ENCODE data around the gene MACROH2A1. TPM values are rescaled to one million over a fixed set of nuclear protein-coding genes. Genes with fewer than 3 reads are reported as not detected.

Gene MACROH2A1
- total RNA-seq, 1 donor from 2014 or later = 390 TPM

DNA sequence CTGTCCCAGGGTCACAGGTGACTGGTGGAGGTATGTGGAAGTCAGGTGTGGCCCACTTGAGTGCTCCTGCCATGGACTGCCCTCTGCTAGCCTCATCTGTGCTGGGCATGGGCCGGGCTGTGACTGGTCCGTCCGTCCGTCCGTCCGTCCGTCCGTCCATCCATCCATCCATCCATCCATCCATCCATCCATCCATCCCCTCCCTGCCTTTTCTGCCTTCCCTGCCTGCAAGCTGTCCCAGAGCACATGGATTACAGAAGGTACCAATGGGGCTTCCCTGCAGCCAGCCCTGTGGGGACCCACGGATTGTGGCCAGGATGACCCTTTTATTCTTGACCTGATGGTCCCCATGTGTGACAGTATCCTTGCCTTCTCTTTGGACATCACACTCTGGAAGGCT, 92.5 kb downstream of the MACROH2A1 start:
- H3K4me3 ChIP-seq (ENCODE audit: low read depth, low read length) = no peak overlapping the region
- no peak for DNase-seq (ENCODE audit: low read depth)
- TF ChIP-seq, protein P1, sequence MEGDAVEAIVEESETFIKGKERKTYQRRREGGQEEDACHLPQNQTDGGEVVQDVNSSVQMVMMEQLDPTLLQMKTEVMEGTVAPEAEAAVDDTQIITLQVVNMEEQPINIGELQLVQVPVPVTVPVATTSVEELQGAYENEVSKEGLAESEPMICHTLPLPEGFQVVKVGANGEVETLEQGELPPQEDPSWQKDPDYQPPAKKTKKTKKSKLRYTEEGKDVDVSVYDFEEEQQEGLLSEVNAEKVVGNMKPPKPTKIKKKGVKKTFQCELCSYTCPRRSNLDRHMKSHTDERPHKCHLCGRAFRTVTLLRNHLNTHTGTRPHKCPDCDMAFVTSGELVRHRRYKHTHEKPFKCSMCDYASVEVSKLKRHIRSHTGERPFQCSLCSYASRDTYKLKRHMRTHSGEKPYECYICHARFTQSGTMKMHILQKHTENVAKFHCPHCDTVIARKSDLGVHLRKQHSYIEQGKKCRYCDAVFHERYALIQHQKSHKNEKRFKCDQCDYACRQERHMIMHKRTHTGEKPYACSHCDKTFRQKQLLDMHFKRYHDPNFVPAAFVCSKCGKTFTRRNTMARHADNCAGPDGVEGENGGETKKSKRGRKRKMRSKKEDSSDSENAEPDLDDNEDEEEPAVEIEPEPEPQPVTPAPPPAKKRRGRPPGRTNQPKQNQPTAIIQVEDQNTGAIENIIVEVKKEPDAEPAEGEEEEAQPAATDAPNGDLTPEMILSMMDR (conservative IDR thresholded peaks at IDR 0.05; ENCODE audit: low read depth, low read length) = no peak

DNA sequence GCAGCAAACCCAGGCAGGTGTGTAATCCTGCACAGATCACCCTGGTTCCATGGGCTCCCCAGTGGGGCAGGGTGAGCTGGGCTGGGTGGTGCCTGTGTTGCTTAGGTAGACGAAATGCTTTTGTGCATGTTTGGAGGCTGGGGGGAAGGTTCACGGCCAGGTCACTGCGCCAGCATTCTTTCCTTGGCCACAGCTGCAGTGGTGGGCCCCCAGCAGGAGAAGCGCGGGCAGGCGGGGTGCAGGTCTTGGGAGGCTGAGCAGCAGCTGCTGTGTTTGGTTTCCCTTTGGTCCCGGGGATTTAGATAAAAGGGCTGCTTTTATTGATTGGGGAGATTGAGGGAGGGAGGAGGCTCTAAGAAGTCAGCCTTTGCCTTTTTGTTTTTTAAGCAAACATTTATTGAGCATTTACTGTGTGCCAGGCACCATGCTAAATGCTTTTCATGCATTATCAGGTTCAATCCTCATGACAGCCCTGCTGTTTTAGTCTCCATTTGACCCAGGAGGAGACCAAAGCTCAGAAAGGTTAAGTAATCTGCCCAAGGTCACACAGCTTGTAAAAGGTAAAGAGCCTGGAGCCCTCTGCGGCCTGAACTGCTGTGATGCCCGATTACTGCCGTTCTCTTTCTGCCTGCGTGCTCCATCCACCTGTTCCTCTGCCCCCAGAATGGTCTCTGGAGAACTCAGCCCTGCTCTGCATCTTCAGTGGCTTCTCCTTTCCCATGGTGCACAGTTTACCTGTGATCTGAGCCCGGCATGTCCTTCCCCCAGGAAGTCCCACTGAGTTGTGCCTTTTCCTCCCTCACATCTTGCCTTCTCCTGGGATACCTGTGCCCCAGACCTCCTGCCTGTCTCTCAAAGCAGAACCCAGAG, 94.4 kb downstream of the MACROH2A1 start:
- no peak for DNase-seq (ENCODE audit: low read depth)
- H3K4me3 ChIP-seq (ENCODE audit: low read depth, low read length) = no peak overlapping the region
- TF ChIP-seq, protein P1 (conservative IDR thresholded peaks at IDR 0.05; ENCODE audit: low read depth, low read length) = no peak

DNA sequence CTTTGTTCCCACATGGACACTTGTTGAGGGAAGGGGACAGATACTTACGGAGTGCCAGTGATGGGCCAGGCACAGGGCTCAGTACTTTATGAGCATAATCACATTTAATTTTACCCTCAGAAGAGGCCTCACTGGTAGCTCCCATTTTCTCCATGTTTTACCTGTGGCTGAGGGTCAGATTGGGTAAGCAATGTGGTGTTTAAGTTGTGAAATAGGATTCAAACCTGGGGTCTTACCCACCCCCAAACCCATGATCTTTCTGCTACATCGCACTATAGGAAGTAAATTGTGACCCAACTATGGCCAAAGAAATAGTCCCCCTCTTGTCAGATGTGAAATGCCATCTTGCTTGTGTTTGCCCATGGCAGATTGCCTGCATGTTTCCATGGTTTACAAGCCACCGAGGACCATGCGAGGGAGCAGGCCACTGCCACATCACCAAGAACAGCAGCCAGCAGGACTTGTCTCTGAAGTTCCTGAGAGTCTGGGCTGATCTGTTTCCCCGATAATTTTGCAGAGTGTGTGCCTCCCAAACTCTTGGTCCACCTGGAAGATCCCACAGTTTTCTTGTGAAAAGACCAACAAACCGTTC, 95.4 kb downstream of the MACROH2A1 start:
- no peak for DNase-seq (ENCODE audit: low read depth)
- no peak overlapping the region for H3K4me3 ChIP-seq (ENCODE audit: low read depth, low read length)
- TF ChIP-seq, protein P1 (conservative IDR thresholded peaks at IDR 0.05; ENCODE audit: low read depth, low read length) = no peak

DNA sequence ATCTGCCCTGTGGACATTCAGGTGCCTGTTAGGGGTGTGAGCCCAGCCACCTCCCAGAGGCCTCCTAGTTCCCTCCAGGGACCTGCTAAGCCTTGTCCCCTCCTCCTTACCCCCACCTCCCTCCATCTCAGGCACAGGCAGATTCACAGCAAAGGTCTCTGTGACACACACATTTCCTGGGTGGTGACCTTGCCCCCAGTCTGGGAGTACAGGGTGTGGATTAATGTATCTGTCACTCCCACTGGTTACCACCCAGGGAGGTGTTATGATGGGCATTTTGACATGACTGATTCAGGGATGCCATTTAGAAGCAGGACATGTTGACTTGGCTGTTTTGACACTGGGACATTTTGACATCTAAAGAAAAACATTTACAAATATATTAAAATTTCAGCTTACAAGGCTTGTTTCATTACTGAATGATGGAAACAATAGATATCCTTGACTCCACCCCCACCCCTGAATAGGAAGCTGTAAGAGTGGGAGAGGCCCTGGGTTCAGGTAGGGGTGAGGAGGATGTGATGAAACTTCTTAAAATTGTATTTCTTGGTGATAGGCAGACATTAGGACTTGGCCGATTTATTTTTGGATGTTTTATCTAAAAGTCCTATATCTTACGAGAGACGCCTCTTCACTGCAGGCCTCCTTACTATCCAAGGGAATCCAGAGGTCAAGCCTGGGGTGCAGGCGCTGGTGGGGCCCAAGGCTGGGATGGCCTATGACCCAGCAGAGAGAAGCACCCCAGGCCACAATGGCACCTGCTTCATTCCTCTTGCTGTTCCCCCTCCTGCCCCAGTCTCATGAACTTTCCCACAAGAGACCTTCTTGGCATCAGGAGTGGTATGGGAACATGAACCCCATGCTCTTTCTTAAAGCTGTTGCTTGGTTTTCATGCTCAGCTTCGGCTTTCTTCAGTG, 101.9 kb downstream of the MACROH2A1 start:
- TF ChIP-seq, protein P1 (conservative IDR thresholded peaks at IDR 0.05; ENCODE audit: low read depth, low read length) = no peak
- DNase-seq (ENCODE audit: low read depth) = no peak
- no peak overlapping the region for H3K4me3 ChIP-seq (ENCODE audit: low read depth, low read length)

DNA sequence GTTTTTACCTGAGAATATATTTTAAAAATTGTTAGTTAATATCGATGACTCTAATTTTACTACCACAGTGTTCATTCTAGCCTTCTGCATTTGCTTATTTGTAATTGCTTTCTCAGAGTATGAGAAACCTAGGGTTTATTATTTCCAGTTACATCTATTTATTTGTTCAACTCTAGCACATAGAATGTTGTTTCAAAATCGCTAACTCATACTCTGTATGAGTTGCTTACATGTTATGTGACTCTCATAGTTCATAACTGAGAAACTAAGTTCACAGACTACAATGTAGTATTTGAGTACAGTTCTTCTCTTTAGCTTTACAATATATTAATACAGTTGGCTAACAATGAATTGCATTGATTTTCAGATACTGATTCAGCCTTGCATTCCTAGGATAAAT, 103.2 kb downstream of the MACROH2A1 start:
- TF ChIP-seq, protein P1 (conservative IDR thresholded peaks at IDR 0.05; ENCODE audit: low read depth, low read length) = no peak
- no peak for DNase-seq (ENCODE audit: low read depth)
- H3K4me3 ChIP-seq (ENCODE audit: low read depth, low read length) = no peak overlapping the region

DNA sequence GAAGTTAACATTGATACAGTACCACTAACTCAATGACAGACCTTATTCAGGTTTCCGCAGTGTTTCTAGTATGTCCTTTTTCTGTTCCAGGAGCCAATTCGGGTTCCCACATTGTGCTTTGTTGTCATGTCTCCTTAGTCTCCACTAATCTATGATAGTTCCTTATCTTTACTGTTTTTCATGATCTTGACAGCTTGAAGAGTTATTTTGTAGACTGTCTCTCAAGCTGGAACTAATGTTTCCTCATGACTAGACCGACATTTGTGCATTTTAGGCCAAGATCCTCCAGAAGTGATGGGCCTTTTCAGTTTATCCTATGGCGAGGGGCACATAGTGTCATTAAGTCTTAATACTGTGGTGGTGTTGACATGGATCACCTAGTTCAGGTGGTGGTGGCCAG, 104.2 kb downstream of the MACROH2A1 start:
- TF ChIP-seq, protein P1 (conservative IDR thresholded peaks at IDR 0.05; ENCODE audit: low read depth, low read length) = no peak
- H3K4me3 ChIP-seq (ENCODE audit: low read depth, low read length) = no peak overlapping the region
- no peak for DNase-seq (ENCODE audit: low read depth)
